KBM-7 (cell line): ENCODE data around the gene CAMK2A.

ENCODE experiments used
- DNase-seq: peaks from one replicate; pipeline ENCODE4 v3.0.0-alpha.2; 2015
- in situ Hi-C: fragments of 300-500 bp; cut with MboI; formaldehyde crosslinking; loops from 2 replicates; pipeline ENCODE4 v1.14.3; 2020; ENCODE audit warnings: low sequenced_read_pairs, low pct_unique_long_range_greater_than_20kb, mixed read lengths

CAMK2A gene

GRCh38 chr5:150302301-150303069 is 12.9 kb upstream of the CAMK2A start, which contains the start of gene ARSI:
Gene ARSI (minus strand): TSS chr5:150302905. CDS start chr5:150302373, 532 bp downstream.
- no peak for DNase-seq
- in situ Hi-C loops = no loop called here

- in situ Hi-C loops = no loop called here
- DNase-seq = no peak
Measured at GRCh38 chr5:150301901-150302300, 12.3 kb upstream of the CAMK2A start.

DNA sequence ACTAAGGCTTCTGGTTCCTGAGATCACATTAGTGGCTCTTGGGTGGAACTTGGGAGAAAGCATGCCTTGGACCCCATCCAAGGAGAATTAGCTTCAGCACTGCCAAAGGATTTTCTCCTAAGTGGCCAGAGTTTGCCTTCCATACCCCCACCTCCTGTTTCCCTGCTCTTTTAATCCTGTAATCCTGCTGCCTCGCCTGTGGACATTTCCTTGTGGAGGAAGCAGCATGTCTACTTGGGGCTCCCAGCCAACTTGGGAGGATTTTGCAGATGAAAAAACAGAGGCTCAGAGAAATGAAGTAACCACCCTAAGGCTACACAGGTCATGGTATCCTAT is 11.6 kb upstream of the CAMK2A start:
- in situ Hi-C loops = no loop called here
- DNase-seq = no peak

DNA sequence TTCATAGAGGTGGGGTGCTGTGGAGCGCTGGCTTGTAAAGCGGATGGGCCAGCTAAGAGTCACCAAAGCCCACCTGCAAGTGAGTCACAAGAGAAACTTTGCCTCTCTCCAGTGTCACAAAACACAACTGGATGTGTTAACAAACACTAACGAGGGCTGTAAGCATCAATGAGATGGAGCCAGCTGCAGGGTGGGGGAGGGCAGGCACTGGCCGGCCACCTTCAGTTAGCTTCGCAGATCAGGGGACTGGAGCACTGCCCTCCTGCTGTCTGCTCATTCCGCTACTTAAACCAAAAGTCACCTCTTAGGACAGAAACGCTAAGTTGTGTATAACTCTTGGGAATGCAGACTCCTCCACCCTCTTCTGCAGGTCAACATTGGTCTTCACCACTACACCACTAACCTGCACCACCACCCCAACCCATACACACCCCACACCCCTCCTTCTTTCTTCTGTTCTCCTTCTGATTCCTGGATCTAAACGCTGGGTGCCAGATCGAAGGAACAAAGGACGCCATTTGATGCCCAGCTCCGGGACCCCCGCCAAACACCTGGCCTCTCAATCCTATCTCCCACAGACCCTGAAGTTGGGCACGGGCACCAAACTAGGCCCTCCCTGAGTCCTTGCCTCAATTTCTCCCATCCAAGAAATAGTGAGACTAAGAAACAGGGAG is 11.1 kb upstream of the CAMK2A start:
- in situ Hi-C loops = no loop called here
- no peak for DNase-seq

DNA sequence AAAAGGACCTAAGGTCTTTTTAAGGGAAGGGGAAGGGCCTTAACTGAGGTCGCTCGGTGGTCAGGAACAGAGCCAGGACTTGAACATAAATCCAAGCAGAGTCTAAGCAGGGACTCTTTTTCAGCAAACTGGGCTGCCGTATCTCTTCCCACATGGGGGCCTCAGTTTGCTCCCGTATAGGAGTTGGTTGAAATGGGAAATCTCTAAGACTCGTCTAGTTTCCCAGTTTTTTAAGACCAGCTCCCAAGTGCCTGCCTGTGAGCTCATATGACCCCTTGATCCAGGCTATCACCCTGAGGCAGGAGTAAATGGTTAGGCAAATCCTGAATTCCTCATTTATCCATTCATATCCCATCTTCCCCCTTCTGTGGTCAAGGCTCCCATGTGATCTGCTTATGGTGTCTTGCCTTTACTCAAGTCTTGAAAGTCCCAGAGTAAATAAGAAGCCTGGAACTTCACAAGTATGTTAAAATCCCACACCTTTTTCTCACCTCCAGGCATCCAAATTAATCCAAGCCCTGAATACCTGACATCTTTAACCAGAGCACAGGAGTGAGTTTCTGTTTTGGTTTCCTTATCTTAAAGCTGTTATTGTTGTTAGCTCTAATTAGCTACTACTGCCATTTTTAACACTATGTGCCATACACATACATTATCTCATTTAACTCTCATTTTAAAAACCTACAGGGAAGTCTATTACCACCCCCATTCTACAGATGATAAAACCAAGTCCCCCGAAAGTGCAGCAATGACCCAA is 10.2 kb upstream of the CAMK2A start:
- in situ Hi-C loops = no loop called here
- DNase-seq = no peak

DNA sequence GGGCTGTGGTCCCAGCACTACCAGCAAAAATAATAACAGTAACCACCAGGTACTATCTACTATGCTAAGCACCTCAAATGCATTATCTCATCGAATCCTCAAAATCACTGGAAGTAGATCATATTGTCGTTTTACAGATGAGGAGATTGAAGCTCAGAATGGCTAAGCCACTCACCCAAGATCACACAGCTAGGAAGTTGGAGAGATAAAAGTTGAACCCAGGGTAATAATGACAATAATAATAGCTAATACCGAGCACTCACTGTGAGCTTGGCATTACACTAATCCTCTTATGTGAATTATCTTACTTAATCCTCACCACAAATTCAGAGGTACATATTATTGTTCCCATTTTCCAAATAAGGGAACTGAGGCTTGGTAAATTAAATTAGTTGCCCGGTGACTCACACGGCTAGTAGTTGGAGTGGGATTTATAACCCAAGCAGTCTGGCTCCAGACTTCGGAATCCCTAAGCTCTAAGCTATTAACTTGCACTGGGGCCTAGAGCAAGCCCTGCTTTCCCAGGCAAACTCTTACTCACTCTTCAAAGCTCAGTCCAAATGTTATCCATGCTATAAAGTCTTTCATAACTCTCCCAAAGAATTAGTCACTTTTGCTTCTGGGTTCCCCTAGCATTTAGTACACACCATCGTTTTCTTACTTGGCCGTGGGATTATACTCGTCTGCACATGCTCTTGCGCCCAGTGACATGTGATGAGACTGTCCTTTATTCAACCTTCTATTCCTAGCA is 9.3 kb upstream of the CAMK2A start:
- in situ Hi-C loops = no loop called here
- DNase-seq = no peak

DNA sequence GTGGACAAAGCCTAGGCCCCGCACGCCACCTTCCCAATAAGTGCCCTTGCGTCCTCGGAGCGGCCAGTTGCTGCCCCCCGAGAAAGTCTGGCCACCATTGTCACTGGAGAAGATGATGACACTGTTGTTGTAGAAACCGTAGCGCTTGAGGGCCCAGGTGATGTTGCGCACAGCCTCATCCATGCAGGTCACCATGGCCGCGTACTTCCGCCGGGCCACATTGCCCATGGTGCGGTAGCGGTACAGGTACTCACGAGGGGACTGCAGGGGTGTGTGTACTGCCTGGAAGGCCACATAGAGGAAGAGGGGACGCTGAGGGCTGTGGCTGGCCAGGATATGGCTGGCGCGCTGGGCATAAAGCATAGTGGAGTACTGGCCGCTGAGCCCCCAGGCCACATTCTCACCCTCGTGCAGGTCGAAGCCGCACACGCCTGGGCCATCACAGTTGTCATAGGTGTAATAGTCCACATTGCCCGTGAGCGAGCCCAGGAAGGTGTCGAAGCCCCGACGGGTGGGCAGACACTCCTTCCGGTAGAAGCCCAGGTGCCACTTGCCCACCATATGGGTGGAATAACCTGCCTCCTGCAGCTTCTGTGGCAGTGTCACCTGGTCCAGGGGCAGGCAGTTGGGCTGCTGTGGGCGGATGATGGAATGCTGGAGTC is 8.5 kb upstream of the CAMK2A start:
- in situ Hi-C loops = no loop called here
- no peak for DNase-seq

DNA sequence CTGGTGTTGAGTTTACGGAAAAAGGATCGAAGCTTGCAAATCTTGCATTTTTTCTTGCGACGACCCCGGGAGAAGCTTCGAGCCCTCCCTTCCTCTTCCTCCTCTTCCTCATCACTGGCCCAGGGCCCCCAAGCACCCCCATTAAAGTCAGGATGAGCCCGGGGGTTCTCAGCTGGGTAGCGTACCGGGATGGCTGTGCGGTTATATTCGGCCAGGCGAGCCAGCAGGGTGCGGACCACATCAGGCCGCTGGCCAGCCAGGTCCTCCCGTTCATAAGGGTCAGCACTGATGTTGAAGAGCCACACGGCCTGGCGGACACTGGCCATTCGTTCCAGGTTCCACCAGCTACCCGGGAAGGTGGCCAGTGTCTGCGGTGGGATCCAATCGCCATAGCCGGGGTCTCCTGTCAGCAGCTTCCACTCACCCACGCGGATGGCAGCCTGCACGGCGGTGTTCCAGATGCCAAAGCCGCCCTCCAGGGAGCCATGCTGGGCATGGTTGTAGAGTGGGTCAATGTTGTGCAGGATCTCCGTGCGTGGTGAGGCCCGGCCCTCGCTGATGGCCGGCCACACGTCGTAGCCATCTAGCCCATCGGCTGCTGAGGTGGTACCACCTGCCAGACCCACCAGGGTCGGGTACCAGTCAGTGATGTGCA is 7.8 kb upstream of the CAMK2A start:
- no peak for DNase-seq
- in situ Hi-C loops = no loop called here

- no peak for DNase-seq
- in situ Hi-C loops = no loop called here
Measured at GRCh38 chr5:150296496-150296895, 6.9 kb upstream of the CAMK2A start.

DNA sequence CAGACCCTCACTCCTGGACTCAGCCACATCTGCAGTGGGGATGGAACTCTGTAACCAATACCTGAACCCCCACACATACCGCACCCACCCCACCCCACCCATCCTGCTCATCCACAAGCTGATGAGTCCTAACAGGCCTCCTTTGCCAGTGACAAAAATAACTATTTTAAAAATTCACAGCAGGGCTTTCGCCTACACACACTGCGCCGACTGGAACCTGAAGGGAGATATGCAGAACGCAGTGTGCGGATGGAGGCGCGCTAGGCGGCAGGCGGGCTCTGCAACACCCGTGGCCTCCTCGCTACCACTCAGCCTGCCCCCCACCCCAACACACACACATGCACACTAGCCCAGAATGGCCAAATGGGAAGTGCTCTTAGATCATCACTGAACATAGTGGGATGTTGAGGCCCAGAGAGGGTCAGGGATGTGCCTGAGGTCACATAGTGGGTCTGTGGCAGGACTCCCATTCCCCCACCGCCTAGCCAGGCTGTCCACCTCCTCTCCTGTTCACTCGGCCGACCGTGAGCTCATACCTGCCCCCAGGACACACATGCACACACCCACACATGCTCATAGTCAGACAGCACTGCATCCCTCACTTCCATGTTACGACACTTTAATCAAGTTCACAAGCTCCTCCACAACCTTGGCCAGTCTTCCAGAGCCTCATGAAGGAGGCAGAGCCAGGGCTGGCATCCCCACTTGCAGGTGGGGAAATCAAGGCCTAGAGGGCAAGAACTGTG is 6.3 kb upstream of the CAMK2A start:
- in situ Hi-C loops = no loop called here
- DNase-seq = no peak

DNA sequence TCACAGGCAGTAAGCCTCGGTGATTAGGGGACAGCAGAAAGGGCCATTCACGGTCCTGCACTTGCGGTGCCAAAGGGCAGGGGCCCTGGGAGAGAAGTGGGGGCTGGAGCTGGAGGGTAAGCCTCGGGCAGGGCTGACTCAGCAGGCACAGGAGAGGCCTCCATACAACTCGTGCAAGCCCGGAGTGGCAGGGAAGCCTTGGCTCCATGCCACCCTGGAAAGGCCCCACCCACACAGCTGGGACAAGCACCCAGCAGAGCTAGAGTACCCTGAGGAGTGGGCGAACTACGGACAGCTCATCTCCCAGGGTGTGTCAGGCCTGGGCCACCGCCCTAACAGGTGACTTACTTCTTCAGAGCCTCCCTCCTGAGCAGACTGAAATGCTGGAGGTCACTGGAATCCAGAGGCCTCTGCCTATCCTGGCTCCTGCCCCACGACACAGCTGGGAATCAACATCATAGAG is 5.6 kb upstream of the CAMK2A start:
- DNase-seq = no peak
- in situ Hi-C loops = no loop called here

GRCh38 chr5:150294551-150295071 is 5.0 kb upstream of the CAMK2A start:
- in situ Hi-C loops = no loop called here

DNA sequence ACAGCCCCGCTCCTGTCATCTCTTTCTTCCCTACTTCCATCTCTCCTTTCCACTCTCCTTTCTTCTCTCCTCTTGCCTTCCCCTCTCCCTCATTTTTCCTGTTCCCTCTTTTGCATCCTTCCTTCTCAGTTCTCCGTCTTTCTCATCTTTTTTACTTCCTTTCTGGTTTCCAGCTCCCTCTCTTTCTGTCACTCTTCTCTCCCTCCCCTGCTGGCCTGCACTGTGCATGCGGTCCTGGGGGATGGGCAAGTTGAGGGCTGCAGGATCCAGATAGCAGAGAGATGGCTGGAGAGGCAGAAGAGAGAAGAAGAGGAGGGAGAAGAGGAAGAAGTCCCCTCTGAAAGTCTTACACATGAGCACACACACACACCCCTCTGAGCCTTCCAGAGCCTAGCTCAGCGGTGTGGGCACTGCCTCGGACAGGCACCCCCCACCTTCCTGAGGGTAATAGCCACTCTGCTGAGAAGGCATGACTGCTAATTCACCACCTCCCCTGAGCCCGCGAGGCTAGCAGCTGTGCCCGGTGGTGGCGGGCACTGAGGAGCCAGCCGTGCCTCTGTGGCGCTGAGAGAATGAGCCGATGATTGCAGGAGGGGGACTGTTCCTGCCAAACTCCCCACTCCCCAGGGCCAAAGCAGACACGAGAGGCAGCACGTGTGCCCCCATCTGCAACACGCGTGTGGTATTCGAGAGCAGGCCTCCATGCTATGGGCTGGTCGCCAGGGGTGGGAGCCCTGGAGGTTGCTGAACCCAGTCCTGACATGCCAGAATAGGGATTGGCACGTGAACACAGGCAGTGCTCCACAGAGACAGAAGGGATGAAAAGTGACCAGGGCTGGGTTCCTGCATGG is 3.7 kb upstream of the CAMK2A start:
- DNase-seq = peak; percentile 49
- in situ Hi-C loops = no loop called here

More at GRCh38 chr5:150294551-150295071, 5.0 kb upstream of the CAMK2A start:
- DNase-seq = no peak

GRCh38 chr5:150291388-150292385 is 2.1 kb upstream of the CAMK2A start:
- in situ Hi-C loops = no loop called here
- DNase-seq = peak; percentile 42

GRCh38 chr5:150288791-150289190 is 782 bp downstream of the CAMK2A start:
- in situ Hi-C loops = no loop called here
- no peak for DNase-seq

- DNase-seq = no peak
- in situ Hi-C loops = no loop called here
Measured at GRCh38 chr5:150288361-150288760, 1.2 kb downstream of the CAMK2A start.
